BJ (cell line): ENCODE data around the gene FBP1. TPM values are rescaled to one million over a fixed set of nuclear protein-coding genes. Genes with fewer than 3 reads are reported as not detected.
"Not testable (repeated sequence)": the region's sequence is repeated elsewhere in the genome, so short reads cannot be mapped to it uniquely, and the experiment has no call there.

Experiments
- CTCF ChIA-PET: fragments of 350-600 bp; formaldehyde crosslinking; extraction: SDS; loops from one replicate; lab custom pipeline; 2021; ENCODE audit warnings: antibody characterized with exemption, inconsistent platforms; lab: Yijun Ruan, JAX
- POLR2A ChIA-PET: fragments of 300-600 bp; sonication (Branson Sonifier 250); formaldehyde crosslinking; extraction: SDS; loops from one replicate; lab custom pipeline; 2021; ENCODE audit warnings: antibody characterized with exemption; lab: Charles Lee
- DNase-seq: peaks from one replicate; pipeline ENCODE4 v3.0.0-alpha.2; 2011; ENCODE audit warnings: low read depth
- H3K27me3 ChIP-seq: 2 replicates; pipeline ENCODE4 v1.6.0; 2011; ENCODE audit warnings: low read length; ENCODE audit not compliant: control insufficient read depth, insufficient read depth
- H3K36me3 ChIP-seq: 2 replicates; pipeline ENCODE4 v1.5.1; 2011; ENCODE audit warnings: low read length; ENCODE audit not compliant: control insufficient read depth, insufficient read depth
- H3K4me3 ChIP-seq: 2 replicates; pipeline ENCODE4 v1.5.1; 2011; ENCODE audit warnings: low read depth, mild to moderate bottlenecking, control low read depth, low read length
- CTCF ChIP-seq: IDR thresholded peaks from 2 replicates; pipeline ENCODE4 v1.5.1; 2011; ENCODE audit warnings: low read depth, mild to moderate bottlenecking, control low read depth, inconsistent platforms, low read length, moderate library complexity; ENCODE audit not compliant: insufficient read depth
- polyA plus RNA-seq: library from polyadenylated mRNA; depleted of rRNA; stranded (reverse); fragments of >200 nt; gene quantifications from 2 replicates; pipeline ENCODE4 v1.2.3, GENCODE V29; 2011

Gene FBP1
- polyA plus RNA-seq, 1 experiment: 0.15 TPM

GRCh38 chr9:94576131-94576530 is 63.2 kb downstream of the FBP1 start:
- Histone ChIP-seq H3K27me3 (peaks cover 1% of the 10 kb centered on the region; the same call in 1 of the 2 replicates), H3K4me3 (no peak overlapping the region), H3K36me3 (no peaks in the 10 kb centered on the region)
- ChIA-PET CTCF (no interaction called here), POLR2A (no interaction called here)
- no peak for TF ChIP-seq CTCF
- DNase-seq: no peak

GRCh38 chr9:94568972-94569712 is 70.2 kb downstream of the FBP1 start:
- POLR2A ChIA-PET: no interaction called here
- Histone ChIP-seq H3K27me3 (peaks cover 1% of the 10 kb centered on the region; the same call in 1 of the 2 replicates), H3K4me3 (no peak overlapping the region), H3K36me3 (no peaks in the 10 kb centered on the region)
- CTCF ChIA-PET: no interaction called here
- no peak for TF ChIP-seq CTCF
- DNase-seq: no peak

- POLR2A ChIA-PET: no interaction called here
- no peaks in the 10 kb centered on the region for H3K36me3 ChIP-seq
- H3K4me3 ChIP-seq: no peak overlapping the region
- DNase-seq: no peak
- peaks cover 1% of the 10 kb centered on the region; the same call in 1 of the 2 replicates for H3K27me3 ChIP-seq
- TF ChIP-seq CTCF: no peak
- CTCF ChIA-PET: no interaction called here
Observed at GRCh38 chr9:94568250-94568889, 70.9 kb downstream of the FBP1 start.

GRCh38 chr9:94567271-94567670 is 72.0 kb downstream of the FBP1 start:
- POLR2A ChIA-PET: no interaction called here
- CTCF ChIA-PET: no interaction called here
- no peak for TF ChIP-seq CTCF

GRCh38 chr9:94566550-94566949 is 72.8 kb downstream of the FBP1 start:
- CTCF ChIA-PET: no interaction called here
- H3K4me3 ChIP-seq: no peak overlapping the region
- DNase-seq: no peak
- POLR2A ChIA-PET: no interaction called here
- TF ChIP-seq CTCF: no peak
- H3K27me3 ChIP-seq: no peaks in the 10 kb centered on the region
- no peaks in the 10 kb centered on the region for H3K36me3 ChIP-seq

More at GRCh38 chr9:94567271-94567670, 72.0 kb downstream of the FBP1 start:
- no peaks in the 10 kb centered on the region for H3K36me3 ChIP-seq
- H3K4me3 ChIP-seq: no peak overlapping the region
- no peaks in the 10 kb centered on the region for H3K27me3 ChIP-seq
- DNase-seq: no peak

GRCh38 chr9:94564279-94564678 is 75.0 kb downstream of the FBP1 start:
- H3K27me3 ChIP-seq, DNase-seq, CTCF ChIA-PET, POLR2A ChIA-PET, H3K4me3 ChIP-seq, H3K36me3 ChIP-seq: not testable (repeated sequence)
